Measurements from ENCODE around the gene ZNF808. TPM values are rescaled to one million over a fixed set of nuclear protein-coding genes. Genes with fewer than 3 reads are reported as not detected.
"Not testable (repeated sequence)": the region's sequence is repeated elsewhere in the genome, so short reads cannot be mapped to it uniquely, and the experiment has no call there.

The ZNF808 gene
- total and polyA plus RNA-seq, 2 of the 4 experiments (the other 2 are of a cell fraction): 3.6 to 19.9 TPM

GRCh38 chr19:52541608-52542007 lies 14.1 kb downstream of the ZNF808 start:
- Histone ChIP-seq H2BK120ac (ENCODE audit: low read depth, low read length) (no peak overlapping the region), H2AK5ac (ENCODE audit: low read depth, low read length) (no peak overlapping the region), H2BK20ac (ENCODE audit: low read depth, low read length) (no peak overlapping the region), H2AK9ac (replicated peaks; ENCODE audit: low read depth, low read length, poor library complexity) (no peak overlapping the region), H3K56ac (ENCODE audit: extremely low read depth, insufficient read depth, low read length) (no peak overlapping the region), H3K36me3 (ENCODE audit: control insufficient read depth, insufficient read depth, low read length) (peaks cover 37% of the 10 kb centered on the region), H3K79me1 (ENCODE audit: low read depth in 1 of 2, low read length in 2 of 2) (peaks cover 11 to 29% of the 10 kb centered on the region in 2 experiments), H3K27me3 (ENCODE audit: control insufficient read depth, insufficient read depth, low read length) (no peaks in the 10 kb centered on the region), H3K4me2 (ENCODE audit: low read depth, low read length) (no peak overlapping the region), H4K20me1 (ENCODE audit: insufficient read depth, low read length) (no peaks in the 10 kb centered on the region), H3K9me1 (ENCODE audit: insufficient read depth, low read length) (no peaks in the 10 kb centered on the region), H3K4me3 (ENCODE audit: insufficient read depth, low read depth, low read length) (no peak overlapping the region), H4K5ac (ENCODE audit: low read depth, low read length) (no peak overlapping the region), H3K9ac (ENCODE audit: low read depth, low read length) (no peak overlapping the region), H3K18ac (ENCODE audit: low read depth, low read length) (no peak overlapping the region), H3K9me3 (ENCODE audit: control insufficient read depth, insufficient read depth, low read length) (peaks cover 12% of the 10 kb centered on the region), H2BK5ac (ENCODE audit: low read depth, low read length, poor library complexity, severe bottlenecking) (no peak overlapping the region), H2BK15ac (ENCODE audit: low read depth, low read length) (no peak overlapping the region), H3K27ac (ENCODE audit: insufficient read depth, low read length) (no peak overlapping the region), H4K8ac (ENCODE audit: low read depth in 2 of 2, low read length in 2 of 2) (no peak overlapping the region), H3K4ac (ENCODE audit: low read depth, low read length) (no peak overlapping the region), H4K91ac (ENCODE audit: insufficient read depth, low read depth, low read length) (no peak overlapping the region), H3K4me1 (ENCODE audit: control insufficient read depth, insufficient read depth, low read length) (no peaks in the 10 kb centered on the region), H3K23ac (ENCODE audit: low read depth, low read length) (no peak overlapping the region), H3K14ac (replicated peaks; ENCODE audit: low read depth, low read length) (no peak overlapping the region), H2AFZ (replicated peaks; ENCODE audit: low read length, poor library complexity) (no peak overlapping the region)
- WGBS, 2 experiments (ENCODE audit: extremely low coverage in 2 of 2, insufficient read length in 1 of 2): 100% methylated on average over 2 of the region's 5 CpGs; no CpG with 5 or more reads in 1 of the 2 experiments
- in situ Hi-C loops (cut with MboI; ENCODE audit: low sequenced_read_pairs): no loop called here
- TF ChIP-seq RAD21 (IDR thresholded peaks at IDR 0.05; ENCODE audit: low read length): no peak
- TF ChIP-seq BHLHE40 (IDR thresholded peaks at IDR 0.05; ENCODE audit: low read depth, low read length): no peak
- POLR2A ChIA-PET (ENCODE audit: unreplicated experiment): no interaction called here
- no peak for DNase-seq
- CTCF ChIA-PET: no interaction called here
- dilution Hi-C loops (cut with HindIII; ENCODE audit: low sequenced_read_pairs, unreplicated experiment): no loop called here
- BruUV-seq (replicated peaks): no TSS peak
- no peak for ATAC-seq (ENCODE audit: low read depth)
- intact Hi-C loops (cut with micrococcal nuclease): no loop called here

- H2BK5ac ChIP-seq (ENCODE audit: low read depth, low read length, poor library complexity, severe bottlenecking); BruUV-seq (replicated peaks); DNase-seq; H2BK20ac ChIP-seq (ENCODE audit: low read depth, low read length); H4K20me1 ChIP-seq (ENCODE audit: insufficient read depth, low read length); H3K4me1 ChIP-seq (ENCODE audit: control insufficient read depth, insufficient read depth, low read length); ATAC-seq (ENCODE audit: low read depth); H4K91ac ChIP-seq (ENCODE audit: insufficient read depth, low read depth, low read length); H4K8ac ChIP-seq (ENCODE audit: low read depth in 2 of 2, low read length in 2 of 2); intact Hi-C loops (cut with micrococcal nuclease); H2BK15ac ChIP-seq (ENCODE audit: low read depth, low read length); H3K27me3 ChIP-seq (ENCODE audit: control insufficient read depth, insufficient read depth, low read length); H2BK120ac ChIP-seq (ENCODE audit: low read depth, low read length); H3K56ac ChIP-seq (ENCODE audit: extremely low read depth, insufficient read depth, low read length); H2AK9ac ChIP-seq (replicated peaks; ENCODE audit: low read depth, low read length, poor library complexity); H3K27ac ChIP-seq (ENCODE audit: insufficient read depth, low read length); H3K14ac ChIP-seq (replicated peaks; ENCODE audit: low read depth, low read length); CTCF ChIA-PET; H2AK5ac ChIP-seq (ENCODE audit: low read depth, low read length); POLR2A ChIA-PET (ENCODE audit: unreplicated experiment); H3K9me1 ChIP-seq (ENCODE audit: insufficient read depth, low read length); H3K23ac ChIP-seq (ENCODE audit: low read depth, low read length); H3K18ac ChIP-seq (ENCODE audit: low read depth, low read length); H3K4ac ChIP-seq (ENCODE audit: low read depth, low read length); dilution Hi-C loops (cut with HindIII; ENCODE audit: low sequenced_read_pairs, unreplicated experiment); in situ Hi-C loops (cut with MboI; ENCODE audit: low sequenced_read_pairs); H4K5ac ChIP-seq (ENCODE audit: low read depth, low read length); H3K9ac ChIP-seq (ENCODE audit: low read depth, low read length); H2AFZ ChIP-seq (replicated peaks; ENCODE audit: low read length, poor library complexity); H3K4me2 ChIP-seq (ENCODE audit: low read depth, low read length); H3K4me3 ChIP-seq (ENCODE audit: insufficient read depth, low read depth, low read length): not testable (repeated sequence)
- no CpG with 5 or more reads among the region's 6 CpGs for WGBS, 2 experiments (ENCODE audit: extremely low coverage in 2 of 2, insufficient read length in 1 of 2)
- peaks cover 14% of the 10 kb centered on the region for H3K9me3 ChIP-seq (ENCODE audit: control insufficient read depth, insufficient read depth, low read length)
- H3K36me3 ChIP-seq (ENCODE audit: control insufficient read depth, insufficient read depth, low read length): peaks cover 42% of the 10 kb centered on the region
- H3K79me1 ChIP-seq (ENCODE audit: low read depth in 1 of 2, low read length in 2 of 2): peaks cover 7 to 28% of the 10 kb centered on the region in 2 experiments; a peak in 3 of 4 replicates
Observed at GRCh38 chr19:52542541-52542940, 15.1 kb downstream of the ZNF808 start.

Measured in IMR-90 (cell line).